Left ventricle myocardium inferior (tissue), 1 donor: ENCODE measurements around the gene SLC4A1. TPM values are rescaled to one million over a fixed set of nuclear protein-coding genes. Genes with fewer than 3 reads are reported as not detected.

Experiments
- DNase-seq: peaks from one replicate; pipeline ENCODE4 v3.0.0-alpha.2; 2020
- H3K27ac ChIP-seq: fragments of 200-600 bp; replicated peaks from 2 replicates; pipeline ENCODE4 v1.8.0; 2021
- H3K27me3 ChIP-seq: fragments of 200-600 bp; 2 replicates; pipeline ENCODE4 v1.8.0; 2021; ENCODE audit warnings: low read depth
- H3K36me3 ChIP-seq: fragments of 200-600 bp; 2 replicates; pipeline ENCODE4 v1.8.0; 2021
- H3K4me1 ChIP-seq: fragments of 200-600 bp; 2 replicates; pipeline ENCODE4 v1.8.0; 2021
- H3K4me3 ChIP-seq: fragments of 200-600 bp; 2 replicates; pipeline ENCODE4 v1.8.0; 2021; ENCODE audit warnings: mild to moderate bottlenecking, moderate library complexity
- H3K9me3 ChIP-seq: fragments of 200-600 bp; replicated peaks from 2 replicates; pipeline ENCODE4 v1.8.0; 2021
- CTCF ChIP-seq: fragments of 200-600 bp; IDR thresholded peaks from 2 replicates; pipeline ENCODE4 v1.8.0; 2021; ENCODE audit warnings: antibody characterized with exemption, mild to moderate bottlenecking, borderline replicate concordance
- intact Hi-C: fragments of 100-400 bp; cut with micrococcal nuclease; formaldehyde crosslinking; loops from one replicate; pipeline ENCODE4 v1.11.0; 2022
- total RNA-seq: library from RNA; stranded (reverse); fragmentation: NEBNext Ultra II Directional; extraction: Animal tissue kit (Norgen Biotek cat#: 25700); gene quantifications from one replicate; pipeline ENCODE4 v1.2.1, GENCODE V29; 2021
- donor health status: DM: no; HTN: yes; CAD: no; lungs with severe emphysema.

SLC4A1 gene
- total RNA-seq, 1 donor from 2014 or later = not detected

GRCh38 chr17:44297975-44298374 lies 30.0 kb upstream of the SLC4A1 start:
- H3K27ac ChIP-seq = no peak overlapping the region
- no peak for DNase-seq
- intact Hi-C loops = no loop called here

GRCh38 chr17:44293509-44294226 lies 25.7 kb upstream of the SLC4A1 start:
- no peaks in the 10 kb centered on the region for H3K36me3 ChIP-seq
- H3K4me1 ChIP-seq = no peaks in the 10 kb centered on the region
- no peak overlapping the region for H3K27ac ChIP-seq
- no peak for DNase-seq
- H3K4me3 ChIP-seq = no peak overlapping the region
- no peak for TF ChIP-seq CTCF
- intact Hi-C loops = no loop called here
- H3K27me3 ChIP-seq = peaks cover 8% of the 10 kb centered on the region
- H3K9me3 ChIP-seq = no peaks in the 10 kb centered on the region

More at GRCh38 chr17:44297975-44298374, 30.0 kb upstream of the SLC4A1 start:
- Histone ChIP-seq H3K4me1 (no peaks in the 10 kb centered on the region), H3K36me3 (no peaks in the 10 kb centered on the region), H3K9me3 (no peaks in the 10 kb centered on the region), H3K27me3 (peaks cover 29% of the 10 kb centered on the region), H3K4me3 (no peak overlapping the region)
- TF ChIP-seq CTCF = no peak

GRCh38 chr17:44287651-44288050 lies 19.7 kb upstream of the SLC4A1 start:
- TF ChIP-seq CTCF = no peak
- H3K4me3 ChIP-seq = no peak overlapping the region
- intact Hi-C loops = no loop called here
- no peak for DNase-seq
- no peak overlapping the region for H3K27ac ChIP-seq
- no peaks in the 10 kb centered on the region for H3K4me1 ChIP-seq
- H3K27me3 ChIP-seq = peaks cover 4% of the 10 kb centered on the region
- no peaks in the 10 kb centered on the region for H3K36me3 ChIP-seq
- H3K9me3 ChIP-seq = no peaks in the 10 kb centered on the region

- intact Hi-C loops = no loop called here
- Histone ChIP-seq H3K36me3 (no peaks in the 10 kb centered on the region), H3K4me1 (peaks cover 17% of the 10 kb centered on the region), H3K27me3 (peaks cover 4% of the 10 kb centered on the region), H3K27ac (no peak overlapping the region), H3K9me3 (no peaks in the 10 kb centered on the region), H3K4me3 (no peak overlapping the region)
- no peak for DNase-seq
- TF ChIP-seq CTCF = no peak
Observed at GRCh38 chr17:44284024-44284400, 16.1 kb upstream of the SLC4A1 start.

GRCh38 chr17:44283344-44284023 lies 15.5 kb upstream of the SLC4A1 start:
- intact Hi-C loops = no loop called here
- Histone ChIP-seq H3K9me3 (no peaks in the 10 kb centered on the region), H3K4me3 (no peak overlapping the region), H3K27ac (no peak overlapping the region), H3K36me3 (no peaks in the 10 kb centered on the region), H3K27me3 (peaks cover 4% of the 10 kb centered on the region), H3K4me1 (peaks cover 20% of the 10 kb centered on the region)
- DNase-seq = no peak
- no peak for TF ChIP-seq CTCF
